ENCODE data around the gene WNT1.

Gene WNT1

GRCh38 chr12:48947727-48948126, 30.4 kb upstream of the WNT1 start:
- Histone ChIP-seq H3K27me3 (replicated peaks in 2 of 5; ENCODE audit: control insufficient read depth in 4 of 5, insufficient read depth in 5 of 5, low read length in 4 of 5) (no peaks in the 10 kb centered on the region), H3K9me3 (ENCODE audit: control extremely low read depth in 1 of 5, control insufficient read depth in 4 of 5, insufficient read depth in 2 of 5, low read depth in 1 of 5, low read length in 4 of 5) (no peaks in the 10 kb centered on the region), H3K36me3 (ENCODE audit: control insufficient read depth in 4 of 4, insufficient read depth in 4 of 4, low read length in 3 of 4) (peaks cover 8 to 57% (median 25%) of the 10 kb centered on the region in 4 experiments), H3K4me1 (ENCODE audit: control extremely low read depth in 1 of 4, control insufficient read depth in 4 of 4, insufficient read depth in 4 of 4, low read length in 3 of 4) (peaks cover 0 to 4% (median 0%) of the 10 kb centered on the region in 4 experiments), H3K27ac (ENCODE audit: insufficient read depth in 1 of 2, low read depth in 1 of 2, low read length in 2 of 2, poor library complexity in 1 of 2, severe bottlenecking in 2 of 2) (no peak overlapping the region), H3K4me3 (ENCODE audit: control insufficient read depth in 1 of 7, extremely low read depth in 1 of 7, insufficient read depth in 4 of 7, low read depth in 2 of 7, low read length in 6 of 7) (no peak overlapping the region)
- no peak for DNase-seq
- ChIA-PET CTCF (interaction anchor here (1.6 to 75.7 kb wide), 3 partner anchors 8 to 514 kb away, joined by 3 to 1637 read pairs (median 1637); partner anchors contain the start of genes ARF3, DDN, FKBP11 and WNT1), POLR2A (interaction anchor here (0.6 kb wide), 1 partner anchor 29 kb away, joined by 6 read pairs; no protein-coding TSS in a partner anchor)
- WGBS (ENCODE audit: insufficient coverage): 100% methylated on average over 2 of the region's 3 CpGs

DNA sequence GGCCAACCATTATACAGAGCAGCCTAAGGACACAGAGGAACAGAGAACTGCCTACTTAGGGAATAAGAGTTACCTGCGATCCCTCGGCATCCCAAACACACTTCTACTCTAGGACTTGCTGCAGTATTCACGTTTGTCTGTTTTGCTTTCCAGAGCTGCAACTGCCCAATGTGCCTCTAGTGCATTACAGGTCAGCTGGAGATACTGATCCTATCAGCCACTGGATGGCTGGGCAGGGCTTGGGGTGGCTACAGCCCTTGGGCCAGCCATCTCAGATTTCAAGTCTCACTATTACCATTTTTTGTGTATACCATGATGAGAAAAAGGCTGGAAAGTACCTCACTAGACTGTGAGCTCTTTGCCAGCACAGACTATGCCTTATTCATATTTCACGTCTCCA, 25.4 kb upstream of the WNT1 start:
- H3K36me3 ChIP-seq (ENCODE audit: control insufficient read depth in 4 of 4, insufficient read depth in 4 of 4, low read length in 3 of 4): peaks cover 3 to 38% (median 21%) of the 10 kb centered on the region in 4 experiments
- peaks cover 18 to 48% (median 37%) of the 10 kb centered on the region in 4 experiments for H3K4me1 ChIP-seq (ENCODE audit: control extremely low read depth in 1 of 4, control insufficient read depth in 4 of 4, insufficient read depth in 4 of 4, low read length in 3 of 4)
- ChIA-PET CTCF (interaction anchor here (0.9 to 75.7 kb wide), 5 partner anchors 13 to 100 kb away, joined by 3 to 1637 read pairs (median 7); partner anchors contain the start of genes ARF3, DDN, FKBP11 and WNT1), POLR2A (interaction anchor here (0.6 to 1.1 kb wide), 2 partner anchors 20 to 271 kb away, joined by 3 read pairs; no protein-coding TSS in a partner anchor)
- no peak overlapping the region for H3K27ac ChIP-seq (ENCODE audit: insufficient read depth in 1 of 2, low read depth in 1 of 2, low read length in 2 of 2, poor library complexity in 1 of 2, severe bottlenecking in 2 of 2)
- no peaks in the 10 kb centered on the region for H3K27me3 ChIP-seq (replicated peaks in 2 of 5; ENCODE audit: control insufficient read depth in 4 of 5, insufficient read depth in 5 of 5, low read length in 4 of 5)
- 100% methylated on average over 3 of the region's 4 CpGs for WGBS (ENCODE audit: insufficient coverage)
- H3K9me3 ChIP-seq (ENCODE audit: control extremely low read depth in 1 of 5, control insufficient read depth in 4 of 5, insufficient read depth in 2 of 5, low read depth in 1 of 5, low read length in 4 of 5): no peaks in the 10 kb centered on the region
- no peak for DNase-seq
- H3K4me3 ChIP-seq (ENCODE audit: control insufficient read depth in 1 of 7, extremely low read depth in 1 of 7, insufficient read depth in 4 of 7, low read depth in 2 of 7, low read length in 6 of 7): no peak overlapping the region

GRCh38 chr12:48954061-48954460, 24.1 kb upstream of the WNT1 start:
- Histone ChIP-seq H3K4me1 (ENCODE audit: control extremely low read depth in 1 of 4, control insufficient read depth in 4 of 4, insufficient read depth in 4 of 4, low read length in 3 of 4) (peaks cover 26 to 55% (median 43%) of the 10 kb centered on the region in 4 experiments), H3K36me3 (ENCODE audit: control insufficient read depth in 4 of 4, insufficient read depth in 4 of 4, low read length in 3 of 4) (peaks cover 0 to 29% (median 20%) of the 10 kb centered on the region in 4 experiments), H3K4me3 (ENCODE audit: control insufficient read depth in 1 of 7, extremely low read depth in 1 of 7, insufficient read depth in 4 of 7, low read depth in 2 of 7, low read length in 6 of 7) (peak overlapping the region in 2 of 7 experiments; percentile 35 to 96), H3K9me3 (ENCODE audit: control extremely low read depth in 1 of 5, control insufficient read depth in 4 of 5, insufficient read depth in 2 of 5, low read depth in 1 of 5, low read length in 4 of 5) (no peaks in the 10 kb centered on the region), H3K27me3 (replicated peaks in 2 of 5; ENCODE audit: control insufficient read depth in 4 of 5, insufficient read depth in 5 of 5, low read length in 4 of 5) (no peaks in the 10 kb centered on the region), H3K27ac (ENCODE audit: insufficient read depth in 1 of 2, low read depth in 1 of 2, low read length in 2 of 2, poor library complexity in 1 of 2, severe bottlenecking in 2 of 2) (no peak overlapping the region)
- 100% methylated on average over 1 of the region's 3 CpGs for WGBS (ENCODE audit: insufficient coverage)
- CTCF ChIA-PET: interaction anchor here (1.0 to 75.7 kb wide), 3 partner anchors 15 to 50 kb away, joined by 3 to 1637 read pairs (median 1637); partner anchors contain the start of genes ARF3, DDN, FKBP11 and WNT1
- DNase-seq: no peak
- POLR2A ChIA-PET: no interaction called here

- H3K27ac ChIP-seq (ENCODE audit: insufficient read depth in 1 of 2, low read depth in 1 of 2, low read length in 2 of 2, poor library complexity in 1 of 2, severe bottlenecking in 2 of 2): no peak overlapping the region
- no peaks in the 10 kb centered on the region for H3K27me3 ChIP-seq (replicated peaks in 2 of 5; ENCODE audit: control insufficient read depth in 4 of 5, insufficient read depth in 5 of 5, low read length in 4 of 5)
- ChIA-PET POLR2A (no interaction called here), CTCF (interaction anchor here (47.1 to 75.7 kb wide), 2 partner anchors 14 to 15 kb away, joined by 1637 read pairs; partner anchors contain the start of genes ARF3, DDN, FKBP11 and WNT1)
- H3K36me3 ChIP-seq (ENCODE audit: control insufficient read depth in 4 of 4, insufficient read depth in 4 of 4, low read length in 3 of 4): peaks cover 0 to 23% (median 16%) of the 10 kb centered on the region in 4 experiments
- no peaks in the 10 kb centered on the region for H3K9me3 ChIP-seq (ENCODE audit: control extremely low read depth in 1 of 5, control insufficient read depth in 4 of 5, insufficient read depth in 2 of 5, low read depth in 1 of 5, low read length in 4 of 5)
- WGBS (ENCODE audit: insufficient coverage): 0% methylated on average over 1 of the region's 3 CpGs
- DNase-seq: peak; percentile 57 to 87 (median 85)
- H3K4me1 ChIP-seq (ENCODE audit: control extremely low read depth in 1 of 4, control insufficient read depth in 4 of 4, insufficient read depth in 4 of 4, low read length in 3 of 4): peaks cover 26 to 55% (median 43%) of the 10 kb centered on the region in 4 experiments
- H3K4me3 ChIP-seq (ENCODE audit: control insufficient read depth in 1 of 7, extremely low read depth in 1 of 7, insufficient read depth in 4 of 7, low read depth in 2 of 7, low read length in 6 of 7): peak overlapping the region in 4 of 7 experiments; percentile 85 to 96 (median 92)
Observed at GRCh38 chr12:48954841-48955501, 23.2 kb upstream of the WNT1 start.

- H3K36me3 ChIP-seq (ENCODE audit: control insufficient read depth in 4 of 4, insufficient read depth in 4 of 4, low read length in 3 of 4): peaks cover 0 to 22% (median 14%) of the 10 kb centered on the region in 4 experiments
- peak overlapping the region; percentile 50 to 78 for H3K27ac ChIP-seq (ENCODE audit: insufficient read depth in 1 of 2, low read depth in 1 of 2, low read length in 2 of 2, poor library complexity in 1 of 2, severe bottlenecking in 2 of 2)
- peak; percentile 63 to 88 (median 82) for DNase-seq
- WGBS (ENCODE audit: insufficient coverage): 0% methylated on average over 10 of the region's 29 CpGs
- H3K4me1 ChIP-seq (ENCODE audit: control extremely low read depth in 1 of 4, control insufficient read depth in 4 of 4, insufficient read depth in 4 of 4, low read length in 3 of 4): peaks cover 26 to 55% (median 43%) of the 10 kb centered on the region in 4 experiments
- POLR2A ChIA-PET: interaction anchor here (1.0 to 1.8 kb wide), 4 partner anchors 10 to 32 kb away, joined by 4 to 8 read pairs (median 6); partner anchors contain the start of gene WNT1
- H3K9me3 ChIP-seq (ENCODE audit: control extremely low read depth in 1 of 5, control insufficient read depth in 4 of 5, insufficient read depth in 2 of 5, low read depth in 1 of 5, low read length in 4 of 5): no peaks in the 10 kb centered on the region
- CTCF ChIA-PET: interaction anchor here (1.1 to 75.7 kb wide), 4 partner anchors 13 to 103 kb away, joined by 3 to 1637 read pairs (median 820); partner anchors contain the start of genes ARF3, DDN, FKBP11 and RND1
- H3K4me3 ChIP-seq (ENCODE audit: control insufficient read depth in 1 of 7, extremely low read depth in 1 of 7, insufficient read depth in 4 of 7, low read depth in 2 of 7, low read length in 6 of 7): peak overlapping the region; percentile 78 to 99 (median 88)
- H3K27me3 ChIP-seq (replicated peaks in 2 of 5; ENCODE audit: control insufficient read depth in 4 of 5, insufficient read depth in 5 of 5, low read length in 4 of 5): no peaks in the 10 kb centered on the region
Observed at GRCh38 chr12:48956279-48957140, 21.6 kb upstream of the WNT1 start.

DNA sequence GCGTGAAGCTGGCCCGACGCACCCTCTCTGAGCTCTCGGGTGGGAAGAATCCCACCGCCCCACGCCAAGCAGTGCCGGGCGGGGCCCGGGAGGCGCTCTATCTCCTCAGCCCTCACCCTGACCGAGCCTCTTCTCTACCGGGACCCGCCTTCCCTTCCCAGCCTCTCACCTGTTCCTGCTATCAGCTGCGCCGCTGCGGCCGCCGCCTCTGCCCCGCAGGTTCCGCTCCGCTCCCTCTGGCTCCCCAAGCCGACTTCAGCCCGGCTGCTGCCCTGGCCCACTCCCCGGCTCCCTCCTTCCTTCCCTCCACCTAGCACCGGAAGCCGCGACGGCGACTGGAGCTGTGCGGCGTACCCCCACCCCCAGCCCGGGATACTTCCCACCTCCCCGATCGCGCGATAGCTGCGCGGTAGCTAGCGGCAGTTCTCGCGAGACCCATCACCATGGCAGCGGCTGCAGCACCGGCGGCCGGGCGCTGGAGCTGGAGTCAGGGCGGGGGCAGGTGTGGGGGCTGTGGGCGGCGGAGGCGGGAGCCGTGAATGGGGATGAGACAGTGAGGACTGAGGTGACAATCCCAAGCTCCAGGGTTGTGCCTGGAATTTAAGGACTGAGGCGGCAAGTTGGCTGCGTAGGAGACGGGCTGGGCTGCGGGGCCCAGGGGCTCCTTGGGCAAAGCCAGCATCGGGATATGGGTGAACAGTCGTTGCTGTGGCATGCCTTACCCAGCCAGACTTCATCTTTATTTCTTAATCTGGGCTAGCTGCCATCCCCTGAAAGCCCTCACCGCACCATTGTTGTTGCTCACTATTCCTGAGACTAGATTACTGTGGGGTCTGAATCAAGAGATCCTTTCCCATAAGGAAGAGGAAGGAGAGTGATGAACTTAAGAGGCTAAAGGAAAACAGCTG, 20.7 kb upstream of the WNT1 start, which contains the start of gene ARF3:
Gene ARF3, minus strand, starts transcription at position 347 of the 908 bp plus-strand sequence. CDS start 16,392 bp downstream, outside the sequence.
- peak within 1 kb of the TSS; percentile 78 to 99 (median 88) for H3K4me3 ChIP-seq (ENCODE audit: control insufficient read depth in 1 of 7, extremely low read depth in 1 of 7, insufficient read depth in 4 of 7, low read depth in 2 of 7, low read length in 6 of 7)
- POLR2A ChIA-PET: interaction anchor here (0.6 to 1.8 kb wide), 8 partner anchors 9 to 221 kb away, joined by 3 to 8 read pairs (median 4); partner anchors contain the start of gene WNT1
- no peaks in the 10 kb centered on the region for H3K9me3 ChIP-seq (ENCODE audit: control extremely low read depth in 1 of 5, control insufficient read depth in 4 of 5, insufficient read depth in 2 of 5, low read depth in 1 of 5, low read length in 4 of 5)
- CTCF ChIA-PET: interaction anchor here (0.6 to 75.7 kb wide), 5 partner anchors 12 to 104 kb away, joined by 3 to 1637 read pairs (median 4); partner anchors contain the start of genes ARF3, DDN, FKBP11 and RND1
- peaks cover 0 to 3% (median 0%) of the 10 kb centered on the region in 5 experiments for H3K27me3 ChIP-seq (replicated peaks in 2 of 5; ENCODE audit: control insufficient read depth in 4 of 5, insufficient read depth in 5 of 5, low read length in 4 of 5)
- peak within 1 kb of the TSS; percentile 50 to 78 for H3K27ac ChIP-seq (ENCODE audit: insufficient read depth in 1 of 2, low read depth in 1 of 2, low read length in 2 of 2, poor library complexity in 1 of 2, severe bottlenecking in 2 of 2)
- under 1% methylated on average over 41 of the region's 58 CpGs for WGBS (ENCODE audit: insufficient coverage)
- H3K4me1 ChIP-seq (ENCODE audit: control extremely low read depth in 1 of 4, control insufficient read depth in 4 of 4, insufficient read depth in 4 of 4, low read length in 3 of 4): peaks cover 26 to 55% (median 43%) of the 10 kb centered on the region in 4 experiments
- peak; percentile 92 to 95 (median 94) for DNase-seq
- H3K36me3 ChIP-seq (ENCODE audit: control insufficient read depth in 4 of 4, insufficient read depth in 4 of 4, low read length in 3 of 4): peaks cover 0 to 16% (median 9%) of the 10 kb centered on the region in 4 experiments
